DOHH2 (cell line): ENCODE data around the gene MET.

Source experiments
- EZH2phosphoT487 ChIP-seq: fragments of 200-600 bp; sonication (generic); IDR thresholded peaks from 2 replicates; pipeline ENCODE4 v1.6.1; 2017; ENCODE audit warnings: borderline replicate concordance, mild to moderate bottlenecking, antibody characterized with exemption, low read length, moderate library complexity, mixed read lengths
- TF ChIP-seq, protein P1 (sequence below): fragments of 200-600 bp; sonication (generic); IDR thresholded peaks from one replicate; pipeline ENCODE4 v1.5.1; 2014; ENCODE audit warnings: antibody characterized with exemption, mild to moderate bottlenecking, low read depth, low read length; ENCODE audit not compliant: poor library complexity, severe bottlenecking

DNA sequence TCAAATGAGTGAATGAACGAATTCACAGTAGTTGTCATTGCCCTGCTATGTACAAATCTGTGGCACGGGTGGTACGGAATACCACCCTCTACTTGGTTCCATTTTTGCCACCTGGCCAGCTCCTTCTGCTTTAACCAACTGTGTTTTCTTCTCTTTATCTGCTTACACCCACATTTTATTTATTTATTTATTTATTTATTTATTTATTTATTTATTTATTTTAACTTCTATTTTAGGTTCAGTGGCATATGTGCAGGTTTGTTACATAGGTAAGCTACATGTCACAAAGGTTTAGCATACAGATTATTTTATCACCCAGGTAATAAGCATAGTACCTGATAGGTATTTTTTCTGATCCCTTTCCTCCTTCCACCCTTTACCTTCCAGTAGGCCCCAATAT, 148.2 kb downstream of the MET start:
- TF ChIP-seq, protein P1, sequence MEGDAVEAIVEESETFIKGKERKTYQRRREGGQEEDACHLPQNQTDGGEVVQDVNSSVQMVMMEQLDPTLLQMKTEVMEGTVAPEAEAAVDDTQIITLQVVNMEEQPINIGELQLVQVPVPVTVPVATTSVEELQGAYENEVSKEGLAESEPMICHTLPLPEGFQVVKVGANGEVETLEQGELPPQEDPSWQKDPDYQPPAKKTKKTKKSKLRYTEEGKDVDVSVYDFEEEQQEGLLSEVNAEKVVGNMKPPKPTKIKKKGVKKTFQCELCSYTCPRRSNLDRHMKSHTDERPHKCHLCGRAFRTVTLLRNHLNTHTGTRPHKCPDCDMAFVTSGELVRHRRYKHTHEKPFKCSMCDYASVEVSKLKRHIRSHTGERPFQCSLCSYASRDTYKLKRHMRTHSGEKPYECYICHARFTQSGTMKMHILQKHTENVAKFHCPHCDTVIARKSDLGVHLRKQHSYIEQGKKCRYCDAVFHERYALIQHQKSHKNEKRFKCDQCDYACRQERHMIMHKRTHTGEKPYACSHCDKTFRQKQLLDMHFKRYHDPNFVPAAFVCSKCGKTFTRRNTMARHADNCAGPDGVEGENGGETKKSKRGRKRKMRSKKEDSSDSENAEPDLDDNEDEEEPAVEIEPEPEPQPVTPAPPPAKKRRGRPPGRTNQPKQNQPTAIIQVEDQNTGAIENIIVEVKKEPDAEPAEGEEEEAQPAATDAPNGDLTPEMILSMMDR = no peak
- TF ChIP-seq EZH2phosphoT487 = no peak
